ENCODE data around the gene ANKRD36B.

- no peak for TF ChIP-seq CTCF (IDR thresholded peaks at IDR 0.05; ENCODE audit: borderline replicate concordance, extremely low read depth, low read length, poor library complexity, severe bottlenecking)
- TF ChIP-seq EZH2 (IDR thresholded peaks at IDR 0.05; ENCODE audit: borderline replicate concordance, low read depth, low read length, severe bottlenecking) = no peak
Measured at GRCh38 chr2:97546711-97547110, 43.0 kb downstream of the ANKRD36B start.

Data from DND-41 (cell line).